Astrocyte of the cerebellum (primary cell): ENCODE measurements around the gene TSPAN1.
A peak's percentile ranks its signal among the peaks of the same experiment; 100 is the strongest.

Source experiments
- DNase-seq: peaks from one replicate; pipeline ENCODE4 v3.0.0-alpha.2; 2011; ENCODE audit warnings: low read depth
- H3K4me3 ChIP-seq: 2 replicates; pipeline ENCODE4 v1.5.1; 2011; ENCODE audit warnings: mild to moderate bottlenecking, low read depth, low read length, moderate library complexity
- in situ Hi-C: cut with HindIII; loops from 2 replicates; pipeline ENCODE4 v1.10.0; 2017; ENCODE audit warnings: low sequenced_read_pairs
- TF ChIP-seq, protein P1 (sequence below): IDR thresholded peaks from 2 replicates; pipeline ENCODE4 v1.5.1; 2012; ENCODE audit warnings: low read length, low read depth, moderate library complexity, mild to moderate bottlenecking; ENCODE audit errors: missing control alignments

The TSPAN1 gene

GRCh38 chr1:46192171-46192570 lies 17.3 kb downstream of the TSPAN1 start:
- in situ Hi-C loops, result no loop called here
- DNase-seq, result no peak

GRCh38 chr1:46193285-46193684 lies 18.4 kb downstream of the TSPAN1 start:
- no peak overlapping the region for H3K4me3 ChIP-seq
- in situ Hi-C loops, result no loop called here
- DNase-seq, result no peak
- TF ChIP-seq, protein P1, sequence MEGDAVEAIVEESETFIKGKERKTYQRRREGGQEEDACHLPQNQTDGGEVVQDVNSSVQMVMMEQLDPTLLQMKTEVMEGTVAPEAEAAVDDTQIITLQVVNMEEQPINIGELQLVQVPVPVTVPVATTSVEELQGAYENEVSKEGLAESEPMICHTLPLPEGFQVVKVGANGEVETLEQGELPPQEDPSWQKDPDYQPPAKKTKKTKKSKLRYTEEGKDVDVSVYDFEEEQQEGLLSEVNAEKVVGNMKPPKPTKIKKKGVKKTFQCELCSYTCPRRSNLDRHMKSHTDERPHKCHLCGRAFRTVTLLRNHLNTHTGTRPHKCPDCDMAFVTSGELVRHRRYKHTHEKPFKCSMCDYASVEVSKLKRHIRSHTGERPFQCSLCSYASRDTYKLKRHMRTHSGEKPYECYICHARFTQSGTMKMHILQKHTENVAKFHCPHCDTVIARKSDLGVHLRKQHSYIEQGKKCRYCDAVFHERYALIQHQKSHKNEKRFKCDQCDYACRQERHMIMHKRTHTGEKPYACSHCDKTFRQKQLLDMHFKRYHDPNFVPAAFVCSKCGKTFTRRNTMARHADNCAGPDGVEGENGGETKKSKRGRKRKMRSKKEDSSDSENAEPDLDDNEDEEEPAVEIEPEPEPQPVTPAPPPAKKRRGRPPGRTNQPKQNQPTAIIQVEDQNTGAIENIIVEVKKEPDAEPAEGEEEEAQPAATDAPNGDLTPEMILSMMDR, result no peak

More at GRCh38 chr1:46192171-46192570, 17.3 kb downstream of the TSPAN1 start:
- H3K4me3 ChIP-seq, result no peak overlapping the region
- TF ChIP-seq, protein P1, result no peak

DNA sequence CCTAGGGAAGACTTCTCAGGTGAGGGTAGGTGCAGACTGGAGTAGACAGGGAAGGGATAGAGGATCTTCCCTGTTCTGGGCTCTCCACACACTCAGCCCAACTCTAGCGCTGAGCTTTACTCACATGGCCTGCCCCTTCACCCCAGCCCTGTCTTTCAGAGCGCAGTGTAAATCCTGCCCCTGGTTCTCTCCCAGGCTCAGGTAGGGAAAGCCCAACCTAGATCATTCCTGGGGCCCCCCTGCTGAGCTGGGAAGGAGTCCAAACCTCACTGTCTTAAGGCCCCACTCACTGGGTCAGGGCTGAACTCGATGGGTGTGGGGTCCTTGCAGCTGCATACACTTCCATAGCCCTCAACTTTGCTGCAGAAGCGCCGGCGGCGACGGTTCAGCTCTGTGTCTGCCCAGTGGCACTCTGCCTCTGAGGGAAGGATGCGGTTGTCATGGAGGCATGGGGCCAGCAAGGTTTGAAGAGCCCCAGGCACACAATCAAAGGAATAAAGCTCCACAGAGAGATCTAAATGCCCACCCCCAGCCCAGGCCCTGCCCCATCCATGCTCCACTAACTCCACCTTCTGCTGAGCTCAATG lies 19.2 kb downstream of the TSPAN1 start:
- no peak for DNase-seq
- H3K4me3 ChIP-seq, result no peak overlapping the region
- TF ChIP-seq, protein P1, result no peak
- in situ Hi-C loops, result no loop called here

- no peak overlapping the region for H3K4me3 ChIP-seq
- DNase-seq, result no peak
- in situ Hi-C loops, result loop anchor here (5.0 kb wide), 1 partner anchor 78 kb away; no protein-coding TSS in a partner anchor
- TF ChIP-seq, protein P1, result no peak
Observed at GRCh38 chr1:46194641-46195193, 19.8 kb downstream of the TSPAN1 start.

- no peak for DNase-seq
- in situ Hi-C loops, result loop anchor here (5.0 kb wide), 1 partner anchor 76 kb away; no protein-coding TSS in a partner anchor
- TF ChIP-seq, protein P1, result no peak
- no peak overlapping the region for H3K4me3 ChIP-seq
Observed at GRCh38 chr1:46196609-46197008, 21.7 kb downstream of the TSPAN1 start.

GRCh38 chr1:46197560-46197963 lies 22.7 kb downstream of the TSPAN1 start:
- H3K4me3 ChIP-seq, result peak overlapping the region; percentile 87
- in situ Hi-C loops, result loop anchor here (5.0 kb wide), 1 partner anchor 75 kb away; no protein-coding TSS in a partner anchor
- no peak for DNase-seq
- TF ChIP-seq, protein P1, result no peak
